HG03045 (cell line): Measurements from ENCODE around the gene SSTR4.
"Not testable (repeated sequence)": the region's sequence is repeated elsewhere in the genome, so short reads cannot be mapped to it uniquely, and the experiment has no call there.

ENCODE experiments used
- ATAC-seq: cut with Tn5 transposase; IDR thresholded peaks from one replicate; pipeline ENCODE4 v1.9.1; 2021; ENCODE audit warnings: mild to moderate bottlenecking, moderate library complexity; ENCODE audit not compliant: unreplicated experiment

Gene SSTR4

DNA sequence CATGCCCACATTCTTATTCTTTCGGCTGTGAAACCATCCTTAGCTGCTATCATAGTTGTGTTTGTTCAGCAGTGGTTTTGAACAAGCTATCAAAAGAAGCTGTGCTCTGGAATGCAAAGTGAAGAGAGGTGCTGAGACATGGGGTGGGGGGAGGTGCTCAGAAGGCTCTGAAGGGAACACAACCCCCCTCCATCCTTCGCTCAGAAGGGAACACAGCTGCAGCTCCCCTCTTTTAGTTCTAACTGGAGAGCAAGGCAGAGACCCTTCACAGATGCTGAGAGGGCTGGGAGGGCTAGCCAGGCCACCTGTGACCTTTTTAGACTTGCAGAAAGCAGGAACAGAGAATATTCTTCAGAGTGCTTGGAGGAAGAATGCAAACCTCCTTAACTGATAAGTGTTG, 17.6 kb upstream of the SSTR4 start:
- no peak for ATAC-seq

DNA sequence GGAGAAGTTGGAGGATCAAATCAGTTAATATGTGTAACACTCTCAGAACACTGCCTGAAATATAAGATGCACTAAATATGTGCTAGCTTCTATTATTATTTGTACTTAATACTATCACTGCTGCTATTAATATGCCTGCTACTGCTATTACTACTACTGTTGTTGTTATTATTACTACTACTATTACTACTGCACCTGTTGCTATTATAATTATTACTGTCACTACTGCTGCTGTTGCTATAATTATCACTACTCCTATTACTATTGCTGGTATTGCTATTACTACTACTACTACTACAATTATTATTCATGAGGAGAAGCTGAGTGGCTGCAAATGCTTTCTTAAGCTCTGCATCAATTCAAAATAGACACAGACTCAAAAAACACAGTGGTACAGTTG, 16.7 kb upstream of the SSTR4 start:
- ATAC-seq, result no peak

DNA sequence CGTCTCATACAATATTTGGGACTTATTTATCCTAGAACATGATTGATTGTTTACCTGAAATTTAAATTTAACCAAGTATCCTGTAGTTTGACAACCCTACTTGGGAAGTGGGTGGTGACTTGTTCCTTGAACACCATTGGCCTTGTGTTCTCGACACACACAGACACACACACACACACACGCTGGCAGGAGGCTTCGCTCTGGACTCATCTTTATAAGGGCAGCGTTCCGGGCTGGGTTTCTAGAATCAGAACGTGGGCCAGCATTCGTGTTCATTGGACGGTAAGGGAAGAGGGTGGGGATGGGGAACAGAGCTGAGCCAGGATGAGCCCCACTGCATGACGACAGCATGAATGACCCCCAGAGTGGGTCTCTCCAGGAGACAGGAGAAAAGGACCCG, 16.2 kb upstream of the SSTR4 start:
- ATAC-seq, result no peak

DNA sequence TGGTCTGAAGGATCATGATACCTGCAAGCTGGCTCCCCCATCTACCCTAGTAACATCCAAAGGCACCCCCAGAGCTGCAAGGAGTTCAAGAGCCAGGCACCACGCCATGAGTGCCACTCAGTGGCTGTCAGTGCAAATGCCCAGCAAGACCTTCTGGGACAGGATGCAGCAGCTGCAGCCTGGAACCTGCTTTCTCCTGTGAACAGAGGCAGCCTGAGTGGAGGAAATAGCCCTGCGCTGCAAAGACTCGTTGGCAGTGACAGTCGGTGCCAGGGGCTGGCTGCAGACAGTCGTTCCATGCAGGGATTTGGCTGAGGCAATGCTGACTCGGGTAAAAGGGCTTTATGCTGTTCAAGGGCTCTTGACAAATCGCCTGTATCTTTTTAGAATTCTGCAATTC, 15.7 kb upstream of the SSTR4 start:
- no peak for ATAC-seq

DNA sequence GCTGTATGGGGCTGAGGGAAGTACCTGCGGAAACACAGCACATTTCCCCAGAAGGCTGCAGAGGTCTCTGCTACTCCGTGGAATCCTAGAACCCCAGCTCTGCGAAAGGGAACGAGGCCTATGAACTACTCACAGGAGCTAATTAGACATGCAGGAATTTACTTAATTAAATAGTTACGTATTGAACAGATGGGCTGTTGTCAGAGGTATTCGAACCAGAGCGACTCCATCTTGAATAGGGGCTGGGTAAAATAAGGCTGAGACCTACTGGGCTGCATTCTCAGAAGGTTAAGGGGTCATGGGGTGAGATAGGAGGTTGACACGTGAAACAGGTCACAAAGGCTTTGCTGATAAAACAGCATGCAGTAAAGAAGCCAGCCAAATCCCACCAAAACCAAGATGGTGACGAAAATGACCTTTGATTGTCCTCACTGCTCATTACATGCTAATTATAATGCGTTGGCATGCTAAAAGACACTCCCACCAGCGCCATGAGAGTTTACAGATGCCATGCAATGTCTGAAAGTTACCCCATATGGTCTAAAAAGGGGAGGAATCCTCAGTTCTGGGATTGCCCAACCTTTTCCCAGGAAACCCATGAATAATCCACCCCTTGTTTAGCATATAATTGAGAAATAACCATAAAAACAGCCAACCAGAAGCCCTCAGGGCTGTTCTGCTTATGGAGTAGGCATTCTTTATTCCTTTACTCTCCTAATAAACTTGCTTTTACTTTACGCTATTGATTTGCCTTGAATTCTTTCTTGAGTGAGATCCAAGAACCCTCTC, 14.7 kb upstream of the SSTR4 start:
- ATAC-seq, result no peak

DNA sequence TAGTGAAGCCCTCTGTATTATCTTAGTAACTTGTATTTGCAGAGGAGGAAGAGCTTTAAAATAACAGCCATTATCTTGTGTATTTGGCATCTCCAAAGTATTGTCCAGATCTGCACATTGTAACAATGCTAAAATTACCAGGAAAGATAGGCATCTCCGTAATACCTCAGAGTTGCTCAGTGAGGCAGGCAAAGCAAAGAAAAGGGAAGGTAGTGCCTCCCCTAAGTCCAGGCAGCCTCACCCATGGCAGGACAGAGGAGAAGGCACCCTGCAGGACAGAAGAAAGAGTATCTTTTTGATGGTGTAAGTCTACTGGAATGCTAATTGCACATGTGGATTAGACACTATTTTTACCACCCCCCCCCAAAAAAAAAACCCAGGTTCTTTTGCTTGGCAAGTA, 13.6 kb upstream of the SSTR4 start:
- ATAC-seq, result no peak

DNA sequence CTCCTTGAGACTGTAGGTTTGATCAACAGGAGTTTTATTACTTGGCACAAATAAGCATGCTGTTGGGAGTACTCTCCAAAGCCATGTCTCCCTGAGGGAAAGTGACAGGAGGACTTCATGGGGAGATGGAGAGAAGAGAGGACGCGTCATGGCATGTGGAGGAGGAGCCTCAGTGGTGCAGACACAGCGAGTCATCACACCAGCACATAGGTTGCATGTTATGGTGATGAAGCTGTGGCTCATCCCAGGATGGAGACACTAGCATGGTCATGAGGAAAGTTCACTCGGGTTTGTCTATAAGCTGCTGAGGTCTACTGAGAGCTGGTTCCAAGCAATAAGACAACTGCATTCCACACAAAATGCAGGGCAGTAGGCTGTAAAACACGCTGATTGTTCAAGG, 13.2 kb upstream of the SSTR4 start:
- no peak for ATAC-seq

DNA sequence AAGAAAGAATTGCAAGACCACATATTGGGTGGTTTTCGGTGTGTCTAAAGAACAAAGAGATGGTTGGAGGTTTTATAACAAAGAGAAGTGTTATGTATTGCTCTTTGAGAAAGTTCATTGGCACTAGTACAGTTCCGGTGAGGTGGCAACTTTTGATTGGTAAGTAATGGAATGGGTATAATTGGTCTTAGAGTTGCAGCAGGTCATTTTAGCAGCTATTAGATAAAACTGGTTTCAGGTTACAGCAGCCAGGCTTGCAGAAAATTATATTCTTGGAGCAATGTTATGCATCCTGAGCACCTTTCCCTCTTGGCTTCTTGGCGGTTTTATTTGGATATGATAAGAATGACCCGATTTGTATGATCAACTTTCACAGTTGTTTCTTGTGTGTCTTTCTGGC, 12.3 kb upstream of the SSTR4 start:
- ATAC-seq, result no peak

DNA sequence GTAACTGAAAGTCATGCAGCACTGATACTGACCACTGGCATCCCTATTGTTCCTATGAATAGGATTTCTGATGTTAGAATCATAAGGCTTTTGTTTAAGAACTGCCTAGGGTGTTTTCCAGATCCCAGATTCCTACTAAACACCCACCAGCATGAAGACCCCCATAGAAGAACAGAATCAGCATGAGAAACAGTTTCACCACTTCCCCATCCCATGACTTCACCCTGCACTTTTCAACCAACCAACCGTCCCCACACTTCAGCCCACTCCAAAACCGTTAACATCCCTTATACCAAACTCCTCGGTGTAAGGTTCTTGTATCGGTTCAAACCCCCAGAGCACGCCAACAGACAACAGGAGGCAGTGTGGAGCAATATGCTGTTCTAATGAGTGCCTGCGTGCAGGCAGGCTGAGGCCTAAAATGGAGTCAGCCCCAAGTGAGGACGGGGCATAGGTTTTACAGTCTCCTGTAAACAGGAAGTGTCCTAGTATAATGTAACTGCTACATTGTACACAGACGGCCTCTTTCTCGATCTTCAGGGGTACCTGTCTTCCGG, 11.4 kb upstream of the SSTR4 start:
- ATAC-seq, result no peak

DNA sequence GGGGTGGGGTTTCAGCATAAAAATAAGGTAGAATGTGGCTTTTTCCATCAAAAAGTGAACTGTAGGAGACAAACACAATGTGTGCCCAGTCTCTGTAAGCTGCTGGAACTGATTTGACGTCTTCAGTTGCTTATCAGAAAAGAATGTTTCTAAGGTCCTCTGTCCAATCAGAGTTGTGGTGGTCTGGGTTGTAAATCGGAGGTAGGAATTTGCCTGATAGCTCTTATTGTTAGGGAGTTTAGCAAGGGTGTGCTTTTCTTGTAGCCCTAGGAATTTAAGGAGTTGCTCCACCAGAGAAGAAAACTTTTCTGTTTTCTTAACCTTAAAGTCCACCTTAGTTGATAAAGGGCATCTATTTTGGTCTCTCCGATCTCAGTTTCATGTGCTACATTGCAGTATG, 10.4 kb upstream of the SSTR4 start:
- no peak for ATAC-seq

DNA sequence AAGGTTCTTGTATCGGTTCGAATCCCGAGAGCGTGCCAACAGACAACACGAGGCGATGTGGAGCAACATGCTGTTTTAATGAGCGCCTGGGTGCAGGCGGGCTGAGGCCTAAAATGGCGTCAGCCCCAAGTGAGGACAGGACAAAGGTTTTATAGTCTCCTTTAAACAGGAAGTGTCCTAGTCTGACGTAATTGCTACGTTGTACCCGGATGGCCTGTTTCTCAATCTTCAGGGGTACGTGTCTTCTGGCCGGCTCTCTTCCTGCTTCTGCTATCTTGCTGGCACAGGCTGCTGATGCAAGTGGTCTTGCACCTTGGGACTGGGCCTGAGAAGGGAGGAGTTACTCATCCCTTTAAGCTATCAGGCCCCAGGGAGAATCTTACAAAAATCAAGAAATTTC, 9.6 kb upstream of the SSTR4 start:
- not testable (repeated sequence) for ATAC-seq

DNA sequence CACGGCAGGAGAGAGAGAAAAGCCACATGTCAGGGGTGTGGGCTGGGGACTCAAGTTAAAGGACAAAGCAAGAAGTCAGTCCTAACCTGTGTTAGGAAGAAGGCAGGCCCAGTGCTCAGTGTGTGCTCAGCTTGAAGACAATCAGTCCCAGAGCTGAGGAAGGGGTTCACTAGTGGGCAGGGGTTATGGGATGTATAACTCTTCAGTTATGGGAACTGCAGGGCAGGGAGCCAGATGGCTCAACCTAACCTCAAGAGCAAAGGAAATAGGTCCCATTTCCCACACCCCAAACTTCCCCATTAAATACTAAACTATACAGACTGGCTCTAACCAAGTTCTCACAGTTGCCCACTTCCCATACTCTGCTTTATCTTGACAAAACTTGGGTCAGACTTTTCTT, 7.4 kb upstream of the SSTR4 start:
- no peak for ATAC-seq

DNA sequence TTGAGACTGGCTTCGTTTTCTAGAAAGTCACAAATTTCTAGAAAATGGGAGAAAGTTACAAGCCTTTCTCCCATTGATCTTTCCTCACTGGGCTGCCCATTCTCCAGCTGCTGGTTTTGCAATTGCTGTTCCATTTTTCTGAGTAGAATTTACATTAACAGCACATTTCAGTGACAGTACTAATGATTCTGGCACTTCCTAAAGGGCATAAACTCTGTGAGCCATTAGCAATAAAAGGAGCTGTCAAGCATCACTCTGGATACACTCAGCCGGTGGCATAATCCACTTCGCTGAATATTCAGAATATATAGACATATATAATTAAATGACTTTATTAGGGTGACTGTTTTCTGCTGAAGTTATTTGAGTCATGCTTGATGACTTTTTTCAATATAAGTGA, 6.7 kb upstream of the SSTR4 start:
- ATAC-seq, result no peak

DNA sequence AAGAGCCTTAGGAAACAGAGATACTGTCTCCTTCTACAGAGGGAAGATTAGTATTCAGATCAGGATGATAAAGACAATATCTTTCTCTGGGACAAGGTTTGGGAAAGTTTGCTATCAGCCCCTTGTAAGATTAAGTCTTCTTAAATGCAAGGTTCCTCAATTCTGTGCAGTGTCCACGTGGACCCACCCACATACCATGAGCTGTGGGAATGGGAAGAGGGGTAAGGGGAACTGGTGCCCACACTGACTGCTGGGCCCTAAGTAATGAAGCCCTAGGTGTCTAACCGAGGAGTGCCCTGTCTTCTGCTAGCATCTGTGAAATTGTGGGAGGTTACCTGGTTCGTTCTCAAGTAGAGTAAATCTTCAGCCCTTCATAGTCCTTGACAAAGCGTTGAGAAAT, 5.8 kb upstream of the SSTR4 start:
- no peak for ATAC-seq

DNA sequence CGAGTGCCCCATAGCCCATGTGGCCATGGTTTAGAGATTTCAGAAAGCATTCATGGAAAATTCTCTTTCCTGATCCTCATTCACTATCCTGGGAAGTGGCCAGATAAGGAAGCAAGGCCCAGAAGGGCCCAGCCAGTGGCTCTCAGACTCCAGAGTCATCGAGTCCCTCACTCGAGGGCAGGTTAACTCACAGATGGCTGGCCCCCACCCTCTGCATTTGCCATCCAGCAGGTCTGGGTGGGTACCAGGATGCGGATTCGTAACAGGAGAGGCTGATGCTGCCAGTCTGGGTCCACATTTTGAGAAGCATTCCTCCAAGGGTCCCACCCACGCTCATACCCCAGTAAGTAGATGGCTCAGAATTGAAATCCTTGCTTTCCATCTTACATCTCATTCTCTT, 3.8 kb upstream of the SSTR4 start:
- ATAC-seq, result no peak

DNA sequence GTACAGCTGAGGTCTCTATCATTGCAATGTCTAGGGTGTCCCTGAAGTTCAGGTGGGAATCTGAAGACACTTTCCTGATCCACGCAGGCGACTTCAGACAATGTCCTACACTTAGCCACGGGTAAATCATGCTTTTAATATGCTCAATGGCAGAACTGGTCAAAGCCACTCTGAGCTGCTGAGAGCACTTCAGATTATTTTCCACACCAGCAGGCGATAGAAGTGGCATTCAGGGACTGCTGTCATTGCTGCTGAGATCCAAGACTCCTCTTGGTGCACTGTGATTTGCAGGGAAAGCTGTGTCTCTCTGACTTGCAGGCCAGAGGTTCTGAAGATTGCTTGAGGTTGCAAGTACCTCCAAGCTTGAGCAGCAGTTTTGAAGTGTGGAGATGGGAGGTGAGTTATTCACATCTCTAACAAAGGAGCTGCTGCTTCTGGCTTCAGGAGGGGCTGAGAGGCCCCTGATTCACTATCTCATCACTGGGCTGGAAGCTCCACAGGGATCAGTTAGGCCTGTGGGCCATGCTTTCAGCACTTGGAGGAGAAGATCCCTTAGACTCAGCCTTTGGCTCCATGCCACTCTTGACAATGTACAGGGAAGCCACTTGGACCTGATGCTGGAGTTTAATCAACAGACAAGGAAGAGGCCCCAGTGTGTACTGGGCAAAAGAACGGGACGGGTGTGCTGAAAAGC, 2.9 kb upstream of the SSTR4 start:
- ATAC-seq, result no peak

DNA sequence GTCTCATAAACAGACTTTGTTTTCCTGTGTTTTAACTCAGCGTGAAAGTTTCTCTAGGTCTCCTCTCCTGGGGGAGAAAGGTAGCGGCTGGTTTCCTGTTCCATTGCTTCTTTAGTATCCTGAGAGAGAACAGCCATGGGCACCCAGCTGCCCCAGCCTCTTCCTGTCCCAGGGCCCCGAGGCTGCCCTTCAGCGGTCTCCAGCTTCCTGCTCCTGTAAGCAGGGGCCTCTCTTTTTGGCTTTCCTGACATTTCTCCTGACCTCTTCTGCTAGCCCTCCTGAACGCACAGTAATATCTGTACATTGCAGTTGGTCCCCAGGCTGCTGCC, 2.4 kb upstream of the SSTR4 start:
- no peak for ATAC-seq

DNA sequence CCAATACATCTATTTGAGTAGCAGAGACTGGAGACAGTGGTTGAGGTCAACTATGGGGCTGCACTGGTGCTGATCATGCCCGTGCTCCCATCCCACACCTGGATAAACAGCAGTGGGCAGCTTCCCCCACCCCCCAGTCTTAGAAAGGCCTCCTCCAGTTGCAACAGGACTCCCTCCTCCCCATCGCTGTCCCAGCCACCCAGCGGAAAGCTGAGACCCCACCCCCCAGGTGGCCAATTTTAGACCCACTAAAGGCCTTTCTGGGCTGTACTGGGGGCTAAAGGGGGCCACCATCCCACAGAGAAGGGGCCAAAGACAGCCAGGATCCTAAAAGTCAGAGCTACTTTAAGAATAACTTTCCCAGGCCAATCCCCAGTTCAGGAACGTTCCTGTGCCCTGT, 1.2 kb upstream of the SSTR4 start:
- no peak for ATAC-seq

DNA sequence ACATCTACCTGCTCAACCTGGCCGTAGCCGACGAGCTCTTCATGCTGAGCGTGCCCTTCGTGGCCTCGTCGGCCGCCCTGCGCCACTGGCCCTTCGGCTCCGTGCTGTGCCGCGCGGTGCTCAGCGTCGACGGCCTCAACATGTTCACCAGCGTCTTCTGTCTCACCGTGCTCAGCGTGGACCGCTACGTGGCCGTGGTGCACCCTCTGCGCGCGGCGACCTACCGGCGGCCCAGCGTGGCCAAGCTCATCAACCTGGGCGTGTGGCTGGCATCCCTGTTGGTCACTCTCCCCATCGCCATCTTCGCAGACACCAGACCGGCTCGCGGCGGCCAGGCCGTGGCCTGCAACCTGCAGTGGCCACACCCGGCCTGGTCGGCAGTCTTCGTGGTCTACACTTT, 619 bp downstream of the SSTR4 start:
- no peak for ATAC-seq

DNA sequence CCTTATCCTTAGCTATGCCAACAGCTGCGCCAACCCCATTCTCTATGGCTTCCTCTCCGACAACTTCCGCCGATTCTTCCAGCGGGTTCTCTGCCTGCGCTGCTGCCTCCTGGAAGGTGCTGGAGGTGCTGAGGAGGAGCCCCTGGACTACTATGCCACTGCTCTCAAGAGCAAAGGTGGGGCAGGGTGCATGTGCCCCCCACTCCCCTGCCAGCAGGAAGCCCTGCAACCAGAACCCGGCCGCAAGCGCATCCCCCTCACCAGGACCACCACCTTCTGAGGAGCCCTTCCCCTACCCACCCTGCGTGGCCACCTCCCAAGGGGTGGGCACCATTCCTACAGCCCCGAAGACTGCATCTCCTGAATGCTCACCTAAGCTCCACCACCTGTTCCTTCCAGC, 1.3 kb downstream of the SSTR4 start:
- no peak for ATAC-seq

DNA sequence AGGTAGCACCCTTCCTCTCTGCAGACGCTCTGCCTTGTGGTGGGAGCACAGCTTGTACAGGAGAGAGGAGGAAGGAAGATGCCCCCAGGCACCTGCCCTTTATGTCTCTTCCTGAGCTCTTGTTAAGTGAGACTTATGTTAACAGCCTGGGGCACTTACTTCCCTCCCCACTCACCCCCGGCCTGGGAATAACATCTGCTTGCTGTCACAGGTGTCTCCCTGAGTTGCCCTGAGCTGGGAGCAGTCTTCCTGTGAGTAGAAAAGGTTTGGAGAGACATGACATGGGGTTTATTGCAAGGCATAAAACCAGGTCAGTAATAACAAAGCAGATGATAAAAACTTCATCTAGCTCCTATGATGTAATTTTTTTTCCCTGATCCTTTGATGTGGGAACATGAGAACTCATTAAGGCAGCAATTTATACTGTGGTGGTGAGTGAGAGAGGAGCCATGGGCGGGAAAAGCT, 1.9 kb downstream of the SSTR4 start:
- no peak for ATAC-seq

DNA sequence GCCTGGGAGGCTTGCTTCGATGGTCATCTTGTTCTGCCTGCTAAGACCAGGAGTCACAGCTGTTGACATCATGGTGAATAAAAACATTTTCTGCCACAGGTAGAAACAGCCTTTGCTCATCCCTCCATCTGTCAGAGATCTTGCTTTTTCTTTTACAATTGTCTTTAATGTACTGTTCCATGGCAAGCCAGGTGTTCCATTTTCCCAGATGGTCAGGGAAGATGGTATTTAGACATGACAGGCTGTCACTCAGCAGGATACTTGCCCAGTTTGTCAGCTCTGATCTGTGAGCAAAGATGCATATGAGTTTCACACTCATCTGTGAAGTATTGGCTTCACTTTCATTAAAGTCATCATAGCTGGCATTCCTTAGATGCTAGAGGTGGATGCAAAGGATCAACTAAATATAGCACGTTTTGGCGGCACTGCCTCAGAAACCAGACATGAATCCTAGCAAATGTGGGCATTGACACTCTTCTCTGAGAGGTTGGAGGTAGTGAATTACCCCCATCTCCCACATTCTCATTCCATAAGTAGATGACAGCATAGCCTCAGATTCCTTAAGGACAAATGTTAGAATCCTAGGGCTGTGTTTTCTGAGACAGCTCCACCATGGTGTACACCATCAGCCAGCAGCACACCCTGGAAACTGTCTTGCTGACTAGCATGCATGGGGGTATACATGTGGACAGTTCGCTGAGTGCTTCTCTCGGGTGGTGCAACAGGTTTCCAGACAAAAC, 4.2 kb downstream of the SSTR4 start:
- no peak for ATAC-seq
